ENCODE measurements around the gene TRPV4. TPM values are rescaled to one million over a fixed set of nuclear protein-coding genes. Genes with fewer than 3 reads are reported as not detected.
A peak's percentile ranks its signal among the peaks of the same experiment; 100 is the strongest.

TRPV4 gene
- total RNA-seq, 1 experiment from 2014 or later, result 2.4 TPM

GRCh38 chr12:109868182-109869051, 35.2 kb upstream of the TRPV4 start:
- no peaks in the 10 kb centered on the region for H3F3A ChIP-seq (ENCODE audit: low read length, unreplicated experiment)
- POLR2A ChIA-PET (ENCODE audit: unreplicated experiment), result no interaction called here
- H3K27me3 ChIP-seq (ENCODE audit: low read length), result no peaks in the 10 kb centered on the region
- ATAC-seq, result peak; percentile 62
- H3K9me3 ChIP-seq (ENCODE audit: low read length), result no peaks in the 10 kb centered on the region
- no peak overlapping the region for H2AFZ ChIP-seq (ENCODE audit: low read length)
- no peaks in the 10 kb centered on the region for H3K9me2 ChIP-seq (replicated peaks; ENCODE audit: low read length)
- H3K4me2 ChIP-seq (ENCODE audit: low read length), result no peak overlapping the region
- TF ChIP-seq EZH2phosphoT487 (IDR thresholded peaks at IDR 0.05; ENCODE audit: borderline replicate concordance, low read length) (no peak), EZH2 (IDR thresholded peaks at IDR 0.05; ENCODE audit: low read length, unreplicated experiment) (no peak), CTCF (conservative IDR thresholded peaks at IDR 0.05; ENCODE audit: low read depth, low read length) (no peak)
- no TSS peak for BruUV-seq (replicated peaks)
- no peaks in the 10 kb centered on the region for H4K20me1 ChIP-seq (ENCODE audit: low read length)
- H3K36me3 ChIP-seq (ENCODE audit: low read depth, low read length), result peaks cover 5% of the 10 kb centered on the region; the same call in 1 of the 2 replicates
- H3K4me3 ChIP-seq (ENCODE audit: low read length), result no peak overlapping the region
- no peak for DNase-seq
- intact Hi-C loops (cut with micrococcal nuclease), result no loop called here
- H3K79me2 ChIP-seq (ENCODE audit: low read length), result peaks cover 12% of the 10 kb centered on the region
- peaks cover 19% of the 10 kb centered on the region for H3K4me1 ChIP-seq (ENCODE audit: insufficient read depth, low read length)
- no peak overlapping the region for H3K9ac ChIP-seq (ENCODE audit: low read length)
- no peak overlapping the region for H3K27ac ChIP-seq (ENCODE audit: low read length)
- CTCF ChIA-PET, result interaction anchor here (0.7 to 0.9 kb wide), 2 partner anchors 15 to 17 kb away, joined by 3 to 4 read pairs; no protein-coding TSS in a partner anchor

- BruUV-seq (replicated peaks), result no TSS peak
These were observed 31.7 kb upstream of the TRPV4 start for GRCh38 chr12:109864916-109865315.

More at GRCh38 chr12:109864916-109865315, 31.7 kb upstream of the TRPV4 start:
- Histone ChIP-seq H3K36me3 (ENCODE audit: low read depth, low read length) (no peaks in the 10 kb centered on the region), H3K4me1 (ENCODE audit: insufficient read depth, low read length) (peaks cover 19% of the 10 kb centered on the region), H3K4me2 (ENCODE audit: low read length) (0 out of 2 replicates have a peak overlapping the region, but pooled peaks have one; percentile 15), H3F3A (ENCODE audit: low read length, unreplicated experiment) (no peaks in the 10 kb centered on the region), H3K4me3 (ENCODE audit: low read length) (no peak overlapping the region), H4K20me1 (ENCODE audit: low read length) (no peaks in the 10 kb centered on the region), H3K9ac (ENCODE audit: low read length) (no peak overlapping the region), H3K27me3 (ENCODE audit: low read length) (no peaks in the 10 kb centered on the region), H3K79me2 (ENCODE audit: low read length) (peaks cover 12% of the 10 kb centered on the region), H3K9me2 (replicated peaks; ENCODE audit: low read length) (no peaks in the 10 kb centered on the region), H3K27ac (ENCODE audit: low read length) (no peak overlapping the region), H2AFZ (ENCODE audit: low read length) (no peak overlapping the region), H3K9me3 (ENCODE audit: low read length) (no peaks in the 10 kb centered on the region)
- POLR2A ChIA-PET (ENCODE audit: unreplicated experiment), result no interaction called here
- DNase-seq, result peak; percentile 72
- CTCF ChIA-PET, result interaction anchor here (0.9 kb wide), 1 partner anchor 12 kb away, joined by 3 read pairs; no protein-coding TSS in a partner anchor
- no peak for TF ChIP-seq CTCF (conservative IDR thresholded peaks at IDR 0.05; ENCODE audit: low read depth, low read length)
- no peak for TF ChIP-seq EZH2phosphoT487 (IDR thresholded peaks at IDR 0.05; ENCODE audit: borderline replicate concordance, low read length)
- no peak for TF ChIP-seq EZH2 (IDR thresholded peaks at IDR 0.05; ENCODE audit: low read length, unreplicated experiment)
- peak; percentile 51 for ATAC-seq
- intact Hi-C loops (cut with micrococcal nuclease), result no loop called here

All from PC-3 (cell line).